Right lobe of liver (tissue), 4 donors: ENCODE measurements around the gene ENTR1.

ENCODE experiments used
- POLR2A ChIP-seq: fragments of 450-650 bp; IDR thresholded peaks from one replicate; pipeline ENCODE4 v1.6.1; 2017; ENCODE audit warnings: antibody characterized with exemption, mild to moderate bottlenecking
- TF ChIP-seq, protein P1 (sequence below), 4 donors: fragments of 200-600 bp in 3 of 4; fragments of 450-650 bp in 1 of 4; IDR thresholded peaks; one replicate each; pipeline versions ENCODE4 v1.5.1 to v1.8.0; 2016 to 2022; ENCODE audit warnings: antibody characterized with exemption in 4 of 4, mild to moderate bottlenecking in 2 of 4
- donor health status: DM: no; HTN: no; CAD: no.
- donor health status: DM: no; HTN: no; CAD: no.
- donor health status: DM: no; HTN: yes; CAD: no.

- TF ChIP-seq, protein P1, sequence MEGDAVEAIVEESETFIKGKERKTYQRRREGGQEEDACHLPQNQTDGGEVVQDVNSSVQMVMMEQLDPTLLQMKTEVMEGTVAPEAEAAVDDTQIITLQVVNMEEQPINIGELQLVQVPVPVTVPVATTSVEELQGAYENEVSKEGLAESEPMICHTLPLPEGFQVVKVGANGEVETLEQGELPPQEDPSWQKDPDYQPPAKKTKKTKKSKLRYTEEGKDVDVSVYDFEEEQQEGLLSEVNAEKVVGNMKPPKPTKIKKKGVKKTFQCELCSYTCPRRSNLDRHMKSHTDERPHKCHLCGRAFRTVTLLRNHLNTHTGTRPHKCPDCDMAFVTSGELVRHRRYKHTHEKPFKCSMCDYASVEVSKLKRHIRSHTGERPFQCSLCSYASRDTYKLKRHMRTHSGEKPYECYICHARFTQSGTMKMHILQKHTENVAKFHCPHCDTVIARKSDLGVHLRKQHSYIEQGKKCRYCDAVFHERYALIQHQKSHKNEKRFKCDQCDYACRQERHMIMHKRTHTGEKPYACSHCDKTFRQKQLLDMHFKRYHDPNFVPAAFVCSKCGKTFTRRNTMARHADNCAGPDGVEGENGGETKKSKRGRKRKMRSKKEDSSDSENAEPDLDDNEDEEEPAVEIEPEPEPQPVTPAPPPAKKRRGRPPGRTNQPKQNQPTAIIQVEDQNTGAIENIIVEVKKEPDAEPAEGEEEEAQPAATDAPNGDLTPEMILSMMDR (IDR thresholded peaks at IDR 0.05): no peak
- no peak for TF ChIP-seq POLR2A
Measured at GRCh38 chr9:136454026-136454796, 43.8 kb upstream of the ENTR1 start.
